H1 (cell line): ENCODE results near the gene TMEM40. TPM values are rescaled to one million over a fixed set of nuclear protein-coding genes. Genes with fewer than 3 reads are reported as not detected.

Experiments
- CTCF ChIA-PET: fragments of 300-600 bp; sonication (Branson Sonifier 250); formaldehyde crosslinking; loops from one replicate; lab custom pipeline; 2021; ENCODE audit not compliant: partially characterized antibody; lab: Charles Lee
- POLR2A ChIA-PET: fragments of 300-600 bp; sonication (Branson Sonifier 250); formaldehyde crosslinking; loops from one replicate; lab custom pipeline; 2021; ENCODE audit warnings: inconsistent platforms; ENCODE audit not compliant: partially characterized antibody; lab: Charles Lee
- DNase-seq, 2 experiments: peaks; one replicate each; pipeline versions ENCODE4 v3.0.0 to v3.0.0-alpha.2; 2010 to 2022; ENCODE audit warnings: low spot score in 2 of 2, low read depth in 1 of 2, mixed read lengths in 1 of 2
- FAIRE-seq: peaks from 2 replicates; lab custom pipeline; 2011; peaks lifted over from hg19 to GRCh38; lab: Jason Lieb, UNC
- H2AFZ ChIP-seq: 2 replicates; pipeline ENCODE4 v1.8.1; 2012; ENCODE audit warnings: low read length, inconsistent platforms
- H2AK5ac ChIP-seq: 2 replicates; pipeline ENCODE4 v1.6.1; 2013; ENCODE audit warnings: low read depth, low read length
- H2BK120ac ChIP-seq: replicated peaks from 2 replicates; pipeline ENCODE3; 2013; ENCODE audit warnings: low read depth, low read length, inconsistent platforms
- H2BK12ac ChIP-seq: 2 replicates; pipeline ENCODE4 v1.6.1; 2013; ENCODE audit warnings: low read depth, low read length
- H2BK15ac ChIP-seq: 2 replicates; pipeline ENCODE4 v1.6.1; 2013; ENCODE audit warnings: low read length
- H2BK20ac ChIP-seq: 2 replicates; pipeline ENCODE4 v1.6.1; 2013; ENCODE audit warnings: low read length
- H2BK5ac ChIP-seq: 2 replicates; pipeline ENCODE4 v1.6.1; 2013; ENCODE audit warnings: low read depth, low read length
- H3K14ac ChIP-seq: 2 replicates; pipeline ENCODE4 v1.6.1; 2013; ENCODE audit warnings: inconsistent platforms; ENCODE audit not compliant: insufficient read length
- H3K18ac ChIP-seq: 2 replicates; pipeline ENCODE4 v1.6.1; 2013; ENCODE audit warnings: low read length; ENCODE audit errors: extremely low read depth
- H3K23ac ChIP-seq: 2 replicates; pipeline ENCODE4 v1.6.1; 2013; ENCODE audit warnings: inconsistent platforms; ENCODE audit not compliant: insufficient read length
- H3K23me2 ChIP-seq: 2 replicates; pipeline ENCODE4 v1.6.1; 2013; ENCODE audit warnings: low read depth, low read length
- H3K27ac ChIP-seq: 2 replicates; pipeline ENCODE4 v1.6.1; 2011; ENCODE audit warnings: low read depth, low read length, inconsistent platforms
- H3K27me3 ChIP-seq, 4 experiments: replicated peaks in 1 of 4; 1 replicate in 1 of 4; 2 replicates in 3 of 4; pipeline versions ENCODE4 v1.6.1 to v1.8.1; 2011 to 2013; ENCODE audit warnings: low read length in 3 of 4, mild to moderate bottlenecking in 3 of 4, inconsistent platforms in 2 of 4, mixed read lengths in 2 of 4, moderate library complexity in 1 of 4; ENCODE audit not compliant: control insufficient read depth in 3 of 4, insufficient read depth in 3 of 4; ENCODE audit errors: extremely low read depth in 1 of 4
- H3K36me3 ChIP-seq, 4 experiments: 2 replicates each; pipeline versions ENCODE4 v1.6.1 to v1.8.1; 2011 to 2013; ENCODE audit warnings: mild to moderate bottlenecking in 4 of 4, low read length in 3 of 4, moderate library complexity in 2 of 4, control low read depth in 1 of 4, inconsistent platforms in 1 of 4; ENCODE audit not compliant: insufficient read depth in 4 of 4, control insufficient read depth in 2 of 4
- H3K4ac ChIP-seq: replicated peaks from 2 replicates; pipeline ENCODE3; 2013; ENCODE audit warnings: low read length, low read depth, mixed read lengths, inconsistent platforms; ENCODE audit not compliant: insufficient read length
- H3K4me1 ChIP-seq, 4 experiments: replicated peaks in 1 of 4; 1 replicate in 1 of 4; 2 replicates in 3 of 4; pipeline versions ENCODE4 v1.6.1 to v1.8.1; 2011 to 2013; ENCODE audit warnings: low read length in 3 of 4, inconsistent platforms in 2 of 4, mixed read lengths in 1 of 4; ENCODE audit not compliant: insufficient read depth in 4 of 4, control insufficient read depth in 3 of 4
- H3K4me2 ChIP-seq, 2 experiments: 2 replicates each; pipeline versions ENCODE4 v1.6.1 to v1.8.1; 2011 to 2013; ENCODE audit warnings: low read depth in 2 of 2, low read length in 2 of 2, control low read depth in 1 of 2, inconsistent platforms in 1 of 2, mild to moderate bottlenecking in 1 of 2; ENCODE audit not compliant: insufficient read depth in 1 of 2
- H3K4me3 ChIP-seq, 4 experiments: fragments of 200-600, 300-600 bp in 1 of 4; sonication (generic), shearing (Covaris generic), sonication (Bioruptor Twin) in 1 of 4; 2 replicates each; pipeline versions ENCODE4 v1.5.1 to v1.8.1; 2011 to 2016; ENCODE audit warnings: low read length in 4 of 4, low read depth in 3 of 4, control low read depth in 2 of 4, inconsistent platforms in 2 of 4, mild to moderate bottlenecking in 2 of 4, mixed read lengths in 1 of 4, moderate library complexity in 1 of 4; ENCODE audit not compliant: insufficient read depth in 2 of 4; ENCODE audit errors: extremely low read depth in 1 of 4
- H3K56ac ChIP-seq: replicated peaks from 2 replicates; pipeline ENCODE3; 2013; ENCODE audit warnings: low read depth, mild to moderate bottlenecking, mixed read lengths, low read length, inconsistent platforms; ENCODE audit not compliant: insufficient read length
- H3K79me1 ChIP-seq: 2 replicates; pipeline ENCODE4 v1.6.1; 2013; ENCODE audit warnings: low read depth, low read length, control low read depth
- H3K79me2 ChIP-seq, 2 experiments: 2 replicates each; pipeline versions ENCODE4 v1.6.1 to v1.8.1; 2012 to 2013; ENCODE audit warnings: low read length in 2 of 2, mild to moderate bottlenecking in 2 of 2, inconsistent platforms in 1 of 2; ENCODE audit not compliant: insufficient read depth in 2 of 2, control insufficient read depth in 1 of 2
- H3K9ac ChIP-seq, 4 experiments: replicated peaks in 1 of 4; 1 replicate in 1 of 4; 2 replicates in 3 of 4; pipeline versions ENCODE4 v1.6.1 to v1.8.1; 2011 to 2013; ENCODE audit warnings: low read depth in 3 of 4, low read length in 3 of 4, control low read depth in 2 of 4, mild to moderate bottlenecking in 2 of 4, moderate library complexity in 2 of 4, inconsistent platforms in 1 of 4; ENCODE audit errors: extremely low read depth in 1 of 4
- H3K9me3 ChIP-seq, 2 experiments: 2 replicates each; pipeline versions ENCODE4 v1.6.1 to v1.8.1; 2012 to 2013; ENCODE audit warnings: mild to moderate bottlenecking in 2 of 2, moderate library complexity in 2 of 2, control low read depth in 1 of 2, inconsistent platforms in 1 of 2, low read depth in 1 of 2, low read length in 1 of 2, mixed read lengths in 1 of 2; ENCODE audit not compliant: insufficient read depth in 2 of 2
- H4K20me1 ChIP-seq, 2 experiments: replicated peaks in 1 of 2; 2 replicates each; pipeline versions ENCODE3 to v1.8.1; 2011 to 2013; ENCODE audit warnings: inconsistent platforms in 2 of 2, low read length in 2 of 2, mild to moderate bottlenecking in 1 of 2; ENCODE audit not compliant: insufficient read depth in 2 of 2, control insufficient read depth in 1 of 2
- H4K5ac ChIP-seq: 2 replicates; pipeline ENCODE4 v1.6.1; 2013; ENCODE audit warnings: low read length, low read depth, mixed read lengths, inconsistent platforms; ENCODE audit not compliant: insufficient read length
- H4K8ac ChIP-seq: 2 replicates; pipeline ENCODE4 v1.8.0; 2013; ENCODE audit warnings: mild to moderate bottlenecking, moderate library complexity, low read length, inconsistent platforms; ENCODE audit not compliant: insufficient read depth; ENCODE audit errors: extremely low read depth
- H4K91ac ChIP-seq: replicated peaks from 2 replicates; pipeline ENCODE3; 2013; ENCODE audit warnings: low read length, mixed read lengths, inconsistent platforms; ENCODE audit not compliant: insufficient read length
- CEBPB ChIP-seq: IDR thresholded peaks from 2 replicates; pipeline ENCODE4 v1.6.1; 2012; ENCODE audit warnings: low read depth, low read length
- CHD1 ChIP-seq: IDR thresholded peaks from 2 replicates; pipeline ENCODE4 v1.6.1; 2012; ENCODE audit warnings: low read depth, low read length, improper control_type of control experiment
- NRF1 ChIP-seq: IDR thresholded peaks from 2 replicates; pipeline ENCODE4 v1.6.1; 2011; ENCODE audit warnings: mild to moderate bottlenecking, low read depth, low read length, improper control_type of control experiment
- TEAD4 ChIP-seq: IDR thresholded peaks from 2 replicates; pipeline ENCODE4 v1.6.1; 2012; ENCODE audit warnings: low read depth, low read length, inconsistent platforms, mixed read lengths
- ZNF274 ChIP-seq: IDR thresholded peaks from 2 replicates; pipeline ENCODE4 v1.7.0; 2012; ENCODE audit warnings: low read length, borderline replicate concordance; ENCODE audit errors: extremely low read depth
- WGBS, 2 experiments: shearing (Covaris generic) in 1 of 2; methylation state at CpG; one replicate each; pipeline versions ENCODE4 v1.1.6 to v1.1.7; 2013 to 2015; ENCODE audit warnings: low lambda C conversion rate in 2 of 2, mixed read lengths in 2 of 2, inconsistent platforms in 1 of 2, low coverage in 1 of 2, missing lambda C conversion rate in 1 of 2; ENCODE audit not compliant: insufficient replicate concordance in 2 of 2, insufficient coverage in 1 of 2, insufficient read length in 1 of 2; ENCODE audit errors: extremely low coverage in 1 of 2, missing lambda C conversion rate in 1 of 2; 5-methylcytosine and 5-hydroxymethylcytosine counted together
- polyA plus RNA-seq, 7 experiments: library from polyadenylated mRNA; depleted of rRNA in 3 of 7; stranded (reverse) in 5 of 7; unstranded in 2 of 7; fragments of >200 nt in 5 of 7; fragments of 200-250 nt in 2 of 7; gene quantifications; 1 replicate in 5 of 7; 2 replicates in 1 of 7; 4 replicates in 1 of 7; pipeline versions ENCODE4 v1.2.1 to v1.2.3, GENCODE V29; 2011 to 2013; ENCODE audit warnings: missing spikeins in 2 of 7, mixed read lengths in 2 of 7
- total RNA-seq: library from RNA; stranded (reverse); fragmentation: NEBNext Ultra II Directional; extraction: Animal tissue kit (Norgen Biotek cat#: 25700); gene quantifications from 2 replicates; pipeline ENCODE4 v1.2.1, GENCODE V29; 2021

Gene TMEM40
- total and polyA plus RNA-seq, 2 of the 8 experiments (the other 6 are each of a cell fraction or from before 2014, with no cell fraction given), result 0.18 TPM; not detected in 1

GRCh38 chr3:12737833-12738232, 21.2 kb downstream of the TMEM40 start:
- Histone ChIP-seq H2BK5ac (no peak overlapping the region), H3K23me2 (no peaks in the 10 kb centered on the region), H2BK15ac (no peak overlapping the region), H3K4me3 (no peak overlapping the region), H3K4ac (no peak overlapping the region), H3K9ac (no peak overlapping the region), H4K8ac (no peak overlapping the region), H3K79me2 (no peaks in the 10 kb centered on the region), H3K36me3 (no peaks in the 10 kb centered on the region), H3K27me3 (no peaks in the 10 kb centered on the region), H4K5ac (no peak overlapping the region), H2BK12ac (no peak overlapping the region; the same call in 1 of the 2 replicates), H4K20me1 (no peaks in the 10 kb centered on the region), H3K18ac (no peak overlapping the region), H3K14ac (no peak overlapping the region), H3K27ac (no peak overlapping the region), H3K79me1 (no peaks in the 10 kb centered on the region), H4K91ac (no peak overlapping the region), H3K23ac (no peak overlapping the region), H3K56ac (no peak overlapping the region), H2BK20ac (no peak overlapping the region), H2BK120ac (no peak overlapping the region), H2AK5ac (no peak overlapping the region), H2AFZ (no peak overlapping the region), H3K4me2 (no peak overlapping the region), H3K9me3 (no peaks in the 10 kb centered on the region), H3K4me1 (no peaks in the 10 kb centered on the region)
- TF ChIP-seq CEBPB (no peak), NRF1 (no peak), ZNF274 (no peak), TEAD4 (no peak), CHD1 (no peak)
- ChIA-PET CTCF (interaction anchor here (0.7 to 2.0 kb wide), 6 partner anchors 7 to 92 kb away, joined by 3 to 11 read pairs (median 3); no protein-coding TSS in a partner anchor), POLR2A (interaction anchor here (1.3 kb wide), 1 partner anchor 95 kb away, joined by 3 read pairs; no protein-coding TSS in a partner anchor)
- WGBS, 2 experiments, result 75% methylated on average over 6 of the region's 6 CpGs; no CpG with 5 or more reads in 1 of the 2 experiments
- FAIRE-seq (no peak), DNase-seq (no peak)
